ENCODE measurements around the gene TLCD3A.
"Not testable (repeated sequence)": the region's sequence is repeated elsewhere in the genome, so short reads cannot be mapped to it uniquely, and the experiment has no call there.

Gene TLCD3A

GRCh38 chr17:751269-752001 is 19.0 kb downstream of the TLCD3A start:
- DNase-seq: no peak

GRCh38 chr17:752002-752619 is 19.7 kb downstream of the TLCD3A start, which contains the start of gene GEMIN4:
Gene GEMIN4 (minus strand): TSS chr17:752264. CDS start chr17:752142, 122 bp downstream.
- peak; percentile 63 for DNase-seq

DNA sequence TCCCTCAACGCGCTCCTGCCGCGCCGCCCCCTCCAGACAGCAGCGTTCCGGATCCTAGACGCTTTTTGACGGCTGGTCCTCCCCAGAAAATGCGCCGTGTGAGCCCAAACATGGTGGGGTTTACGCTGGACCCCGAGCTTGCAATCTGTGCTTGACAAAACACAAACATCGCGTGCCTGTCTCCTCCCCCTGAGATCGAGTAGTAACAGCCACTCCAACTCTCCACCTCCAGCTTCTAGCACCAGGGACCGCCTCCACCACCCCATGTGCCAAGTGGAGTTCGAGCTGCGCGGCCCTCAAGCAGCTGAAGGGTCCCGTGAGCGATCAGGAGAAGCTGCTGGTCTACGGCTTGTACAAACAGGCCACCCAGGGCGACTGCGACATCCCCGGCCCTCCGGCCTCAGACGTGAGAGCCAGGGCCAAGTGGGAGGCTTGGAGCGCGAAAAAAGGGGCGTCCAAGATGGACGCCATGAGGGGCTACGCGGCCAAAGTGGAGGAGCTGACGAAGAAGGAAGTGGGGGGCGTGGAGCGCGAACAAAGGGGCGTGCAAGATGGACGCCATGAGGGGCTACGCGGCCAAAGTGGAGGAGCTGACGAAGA is 20.3 kb downstream of the TLCD3A start:
- DNase-seq: no peak

DNA sequence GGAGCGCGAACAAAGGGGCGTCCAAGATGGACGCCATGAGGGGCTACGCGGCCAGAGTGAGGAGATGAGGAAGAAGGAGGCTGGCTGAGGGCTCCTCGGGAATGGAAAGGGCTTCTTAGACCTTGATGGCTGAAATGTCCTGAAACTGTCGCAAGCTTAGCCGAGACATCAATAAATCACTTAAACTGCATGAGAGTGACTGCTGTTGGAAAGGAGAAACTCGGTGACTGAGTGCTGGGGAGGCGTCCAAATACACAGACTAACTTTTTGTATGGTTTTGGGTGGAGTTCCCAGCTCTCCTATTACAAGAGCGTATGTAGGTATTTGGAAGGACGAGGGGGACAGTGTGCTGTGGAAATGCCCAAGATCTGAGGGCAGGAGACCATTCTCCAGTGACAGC is 21.0 kb downstream of the TLCD3A start:
- DNase-seq: no peak

GRCh38 chr17:755319-755961 is 23.0 kb downstream of the TLCD3A start:
- DNase-seq: not testable (repeated sequence)

DNA sequence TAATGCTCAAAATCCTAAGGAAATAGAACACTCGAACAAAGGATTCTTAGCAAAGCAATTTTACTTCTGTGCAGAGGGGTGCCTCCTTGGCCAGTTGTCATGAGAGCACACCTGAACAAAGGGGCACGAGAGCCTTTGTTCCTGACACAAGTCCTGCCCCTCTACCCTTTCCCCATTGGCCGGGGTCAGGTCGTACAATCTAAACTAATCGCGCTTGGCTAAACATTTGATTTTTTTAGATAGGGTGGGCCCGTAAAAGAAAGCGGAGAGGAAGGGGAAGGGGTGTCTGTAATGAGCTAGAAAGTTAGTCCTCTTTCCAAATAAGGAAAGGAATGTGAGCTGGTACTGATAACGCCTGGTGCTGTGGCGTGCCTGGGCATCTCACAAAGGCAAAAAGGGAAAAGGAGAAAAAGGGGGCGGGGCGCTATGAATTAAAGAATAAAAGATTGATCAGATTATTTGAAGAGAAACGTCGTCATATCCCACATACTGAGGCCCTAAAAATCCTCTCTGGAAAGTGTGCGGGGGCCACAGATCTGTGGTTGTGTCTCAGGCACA is 23.7 kb downstream of the TLCD3A start:
- not testable (repeated sequence) for DNase-seq

- no peak for DNase-seq
Measured at GRCh38 chr17:759964-760363, 27.6 kb downstream of the TLCD3A start.

- DNase-seq: no peak
Measured at GRCh38 chr17:760371-760770, 28.0 kb downstream of the TLCD3A start.

GRCh38 chr17:767076-767475 is 34.7 kb downstream of the TLCD3A start:
- DNase-seq: no peak

DNA sequence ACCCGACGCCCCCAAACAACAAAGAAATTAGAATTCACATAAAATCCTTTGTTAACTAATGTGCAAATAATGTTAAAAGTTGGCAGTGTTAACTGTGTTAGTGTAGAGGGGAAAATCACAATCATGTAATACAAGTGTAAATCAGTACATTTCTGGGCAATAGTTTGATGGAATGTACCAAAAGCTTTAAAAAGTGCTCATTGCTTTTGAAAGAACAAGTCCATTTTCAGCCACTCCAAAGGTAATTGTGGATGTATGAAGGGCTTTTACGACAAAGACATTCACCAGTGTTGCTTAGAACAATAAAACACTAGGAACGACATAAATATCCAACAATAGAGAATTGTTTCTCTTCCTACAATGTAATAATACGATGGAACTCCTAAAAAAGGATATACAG is 40.6 kb downstream of the TLCD3A start:
- DNase-seq: no peak

GRCh38 chr17:773467-774312 is 41.3 kb downstream of the TLCD3A start:
- no peak for DNase-seq

DNA sequence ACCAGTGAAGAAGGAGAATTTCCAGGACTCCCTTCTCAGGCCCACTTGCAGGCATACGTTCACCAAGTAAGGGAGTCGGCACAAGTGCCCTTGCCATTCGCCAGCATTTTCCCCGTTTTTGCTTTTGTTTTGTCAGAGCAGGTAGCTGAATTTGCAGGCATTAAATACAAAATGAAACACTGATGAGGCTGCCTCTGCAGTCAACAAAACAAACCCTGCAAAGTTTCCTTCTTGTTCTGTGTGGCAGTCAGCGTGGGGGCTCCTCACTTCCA is 41.9 kb downstream of the TLCD3A start:
- no peak for DNase-seq

DNA sequence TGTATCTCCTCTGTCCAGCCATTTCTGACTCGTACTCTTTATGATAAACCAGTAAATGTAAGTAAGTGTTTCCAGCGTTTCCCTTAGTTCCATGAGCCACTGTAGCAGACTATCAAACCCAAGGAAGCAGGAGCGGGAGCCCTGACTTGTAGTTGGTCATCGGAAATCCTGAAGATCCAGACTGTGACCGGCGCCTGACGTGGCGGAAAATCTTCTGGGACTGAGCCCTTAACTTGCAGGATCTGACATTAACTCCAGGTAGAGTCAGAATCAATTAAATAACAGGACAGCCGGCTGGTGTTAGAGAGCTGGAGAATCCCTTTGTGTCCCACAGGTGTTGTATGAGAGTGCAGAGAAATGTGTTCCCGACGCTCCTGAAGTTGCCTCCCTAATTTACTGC is 45.7 kb downstream of the TLCD3A start:
- DNase-seq: no peak

DNA sequence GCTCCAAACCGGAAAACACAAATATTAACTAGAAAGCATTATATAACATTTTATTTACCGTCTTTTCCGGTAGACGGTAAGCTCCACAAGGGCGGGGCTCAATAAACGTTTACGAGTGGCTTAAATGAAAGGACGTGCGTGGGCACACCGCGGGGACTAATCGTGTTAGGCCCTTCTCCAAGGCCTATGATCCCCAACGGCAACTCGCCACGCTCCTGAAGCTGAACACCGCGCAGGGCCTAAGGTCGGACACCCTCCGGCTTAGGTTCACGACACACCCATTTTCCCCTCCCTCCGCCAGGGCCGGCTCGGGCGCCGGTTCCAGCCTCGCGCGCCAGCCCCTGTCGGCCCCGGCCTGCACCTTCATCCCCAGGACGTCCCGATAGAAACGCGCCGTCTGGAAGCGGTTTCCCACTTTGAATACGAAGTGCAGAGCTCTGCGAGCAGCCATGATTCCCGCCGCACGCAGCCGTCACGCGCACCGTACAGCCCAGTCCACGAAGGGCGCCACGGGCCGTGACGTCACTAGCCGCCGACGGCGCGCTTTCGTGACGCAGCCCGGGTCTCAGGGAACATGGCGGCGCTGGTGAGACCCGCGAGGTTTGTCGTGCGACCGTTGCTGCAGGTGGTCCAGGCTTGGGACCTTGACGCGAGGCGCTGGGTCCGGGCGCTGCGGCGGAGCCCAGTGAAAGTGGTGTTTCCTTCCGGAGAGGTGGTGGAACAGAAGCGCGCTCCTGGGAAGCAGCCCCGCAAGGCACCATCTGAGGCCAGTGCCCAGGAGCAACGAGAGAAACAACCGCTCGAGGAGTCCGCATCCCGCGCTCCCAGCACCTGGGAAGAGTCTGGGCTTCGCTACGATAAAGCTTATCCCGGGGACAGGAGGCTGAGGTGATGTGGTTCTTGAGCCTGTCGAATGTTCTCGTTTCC is 49.7 kb downstream of the TLCD3A start, which contains the start of the genes GLOD4 and MRM3:
Gene GLOD4 (minus strand): TSS at position 476 of the 927 bp plus-strand sequence. CDS start 25 bp downstream, at position 451.
Gene MRM3 (plus strand): TSS at position 549 of the 927 bp plus-strand sequence. CDS start 26 bp downstream, at position 575.
- peak; percentile 69 for DNase-seq

DNA sequence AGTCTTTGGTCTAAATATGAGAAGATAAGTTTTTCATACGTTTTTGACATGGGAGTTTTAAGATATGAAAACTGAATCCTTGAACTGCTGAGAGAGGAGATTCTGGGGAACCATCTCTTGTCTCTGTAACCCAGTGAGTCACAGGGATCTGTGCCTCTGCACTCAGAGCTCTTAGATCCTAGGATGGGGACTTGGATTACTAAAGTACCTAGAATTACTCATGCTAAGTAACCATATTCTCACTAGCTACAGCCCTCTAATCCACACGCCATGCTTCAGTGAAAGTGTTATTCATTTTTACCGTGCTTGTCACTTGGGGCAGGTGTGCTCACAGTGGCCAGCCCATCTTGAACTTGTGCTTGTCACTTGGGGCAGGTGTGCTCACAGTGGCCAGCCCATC is 51.7 kb downstream of the TLCD3A start:
- no peak for DNase-seq

DNA sequence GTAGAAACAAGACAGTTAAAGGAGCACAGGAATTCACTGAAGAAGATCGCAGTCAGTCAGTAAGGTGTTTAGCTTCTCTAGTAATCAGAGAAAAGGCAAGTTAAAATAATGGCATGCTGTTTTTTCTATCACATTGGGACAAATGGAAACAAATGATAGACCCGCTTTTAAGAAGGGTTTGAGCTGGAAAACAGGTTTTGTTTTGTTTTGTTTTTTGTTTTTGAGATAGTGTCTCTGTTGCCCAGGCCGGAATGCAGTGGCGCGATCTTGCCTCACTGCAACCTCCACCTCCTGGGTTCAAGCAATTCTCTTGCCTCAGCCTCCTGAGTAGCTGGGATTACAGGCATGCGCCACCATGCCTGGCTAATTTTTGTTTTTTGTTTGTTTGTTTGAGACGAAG is 53.5 kb downstream of the TLCD3A start:
- DNase-seq: not testable (repeated sequence)

GRCh38 chr17:787641-788221 is 55.3 kb downstream of the TLCD3A start:
- no peak for DNase-seq

DNA sequence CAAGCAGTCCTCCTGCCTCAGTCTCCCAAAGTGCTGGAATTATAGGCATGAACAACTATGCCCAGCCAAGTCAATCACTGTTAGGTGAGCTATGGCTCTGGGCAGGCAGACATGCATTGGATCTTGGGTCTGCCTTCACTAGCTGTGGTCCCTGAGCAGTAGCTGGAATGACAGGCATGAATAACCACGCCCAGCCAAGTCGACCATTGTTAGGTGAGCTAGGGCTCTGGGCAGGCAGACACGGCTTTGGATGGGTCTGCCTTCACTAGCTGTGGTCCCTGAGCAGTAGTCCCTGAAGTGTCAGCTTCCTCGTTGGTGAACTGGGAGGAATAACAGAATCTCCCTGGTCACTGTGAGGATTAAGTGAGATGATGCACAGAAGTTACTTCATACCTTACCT is 56.2 kb downstream of the TLCD3A start:
- DNase-seq: no peak

- DNase-seq: no peak
Measured at GRCh38 chr17:789160-789840, 56.9 kb downstream of the TLCD3A start.
